GM21723 (cell line): ENCODE results near the gene TTC1.
"Not testable (repeated sequence)": the region's sequence is repeated elsewhere in the genome, so short reads cannot be mapped to it uniquely, and the experiment has no call there.

ENCODE experiments used
- ATAC-seq: cut with Tn5 transposase; IDR thresholded peaks from one replicate; pipeline ENCODE4 v1.9.1; 2021; ENCODE audit warnings: mild to moderate bottlenecking, moderate library complexity; ENCODE audit not compliant: unreplicated experiment

The TTC1 gene, protein sequence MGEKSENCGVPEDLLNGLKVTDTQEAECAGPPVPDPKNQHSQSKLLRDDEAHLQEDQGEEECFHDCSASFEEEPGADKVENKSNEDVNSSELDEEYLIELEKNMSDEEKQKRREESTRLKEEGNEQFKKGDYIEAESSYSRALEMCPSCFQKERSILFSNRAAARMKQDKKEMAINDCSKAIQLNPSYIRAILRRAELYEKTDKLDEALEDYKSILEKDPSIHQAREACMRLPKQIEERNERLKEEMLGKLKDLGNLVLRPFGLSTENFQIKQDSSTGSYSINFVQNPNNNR

DNA sequence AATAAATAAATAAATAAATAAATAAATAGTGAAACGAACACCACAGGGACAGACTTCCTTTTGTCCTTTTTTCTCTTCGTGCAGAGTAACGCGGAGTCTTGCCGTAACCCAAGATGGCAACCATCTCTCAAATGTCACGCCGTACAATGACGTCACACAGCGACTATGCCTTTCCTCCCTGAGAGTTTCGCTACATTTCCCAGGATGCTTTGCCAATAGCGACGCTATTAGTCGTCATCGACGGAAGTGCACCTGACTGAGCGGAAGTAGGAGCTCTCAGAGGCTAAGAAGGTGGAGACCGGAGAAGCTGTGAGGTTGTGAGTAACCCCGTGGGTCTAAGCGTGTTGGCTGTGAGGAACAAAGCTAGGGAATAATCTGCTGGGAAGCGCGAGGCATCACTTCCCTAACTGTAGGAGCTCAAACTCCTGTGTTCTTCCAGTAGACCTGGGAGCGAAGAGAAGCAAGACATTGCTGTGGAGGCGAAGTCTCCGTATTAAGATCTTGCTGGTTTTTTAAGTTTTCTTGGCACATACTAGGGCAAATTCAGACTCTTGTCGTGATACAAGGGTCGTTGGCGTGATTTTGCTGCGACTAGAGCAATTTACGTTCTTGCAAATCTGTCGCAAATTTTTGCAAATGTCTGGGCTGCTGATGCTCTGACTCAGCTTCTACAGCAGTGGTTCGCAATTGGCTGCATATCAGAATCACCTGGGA, at the start of gene TTC1:
Gene TTC1 (plus strand): TSS at position 263 of the 714 bp plus-strand sequence. CDS start 1,390 bp downstream, outside the sequence.
- peak; percentile 100 for ATAC-seq

DNA sequence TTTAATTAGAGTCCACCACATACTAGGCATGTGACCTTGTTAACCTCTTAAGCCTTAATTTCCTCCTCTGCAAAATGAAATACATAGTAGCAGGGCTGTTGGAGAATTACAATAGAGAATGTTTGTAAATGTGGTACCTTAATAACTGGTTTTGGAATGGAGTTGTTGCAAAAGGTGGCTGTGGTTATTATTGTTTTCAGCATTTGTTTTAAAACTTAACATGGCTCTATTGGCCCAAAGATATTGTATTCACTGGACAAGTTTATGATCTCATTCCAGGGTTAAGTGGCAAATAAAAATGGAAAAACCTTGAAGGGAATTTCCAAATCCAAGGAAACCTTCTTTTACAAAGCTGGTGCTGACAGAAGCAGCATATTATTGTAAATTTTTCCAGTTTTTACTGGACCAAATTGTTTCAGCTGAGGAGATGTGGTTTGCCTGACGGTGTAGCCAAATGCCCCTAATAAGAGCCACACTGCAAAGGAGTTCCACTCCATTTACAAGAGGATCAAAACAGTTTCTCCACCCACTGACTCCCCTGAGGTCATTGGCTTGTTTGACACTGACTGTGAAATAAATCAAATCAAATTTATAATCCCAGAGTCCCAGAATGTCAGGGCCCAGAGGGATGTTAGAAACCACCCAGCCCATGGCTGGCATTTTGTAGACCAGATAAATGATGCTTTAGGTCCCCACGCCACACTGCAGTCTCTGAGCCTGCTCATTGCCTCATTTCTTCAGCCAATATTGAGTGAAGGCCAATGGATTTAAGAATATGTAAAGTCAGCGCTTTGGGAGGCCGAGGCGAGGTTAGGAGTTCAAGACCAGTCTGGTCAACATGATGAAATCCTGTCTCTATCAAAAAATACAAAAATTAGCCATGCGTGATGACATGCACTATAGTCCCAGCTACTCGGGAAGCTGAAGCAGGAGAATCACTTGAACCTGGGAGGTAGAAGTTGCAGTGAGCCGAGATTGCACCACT, 47.5 kb upstream of the TTC1 start:
- ATAC-seq: no peak

DNA sequence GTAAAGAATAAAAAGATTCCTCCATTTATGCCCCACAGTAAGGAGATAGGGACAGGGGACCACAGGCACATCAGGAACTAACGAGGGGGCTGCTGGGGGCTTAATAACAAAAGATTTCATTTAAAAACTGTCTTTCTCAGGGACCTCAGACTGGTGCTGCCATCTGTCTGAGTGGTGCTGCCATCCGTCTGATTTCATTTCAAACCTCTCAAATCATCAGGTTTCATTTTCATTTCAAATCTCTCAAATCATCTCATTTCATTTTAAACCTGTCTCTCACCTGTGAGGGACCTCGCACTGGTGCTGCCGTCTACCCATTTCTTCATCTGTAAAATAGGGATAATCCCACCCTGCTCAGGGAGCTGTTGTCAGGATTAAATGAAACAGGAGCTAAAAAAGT, 46.7 kb upstream of the TTC1 start:
- ATAC-seq: no peak

DNA sequence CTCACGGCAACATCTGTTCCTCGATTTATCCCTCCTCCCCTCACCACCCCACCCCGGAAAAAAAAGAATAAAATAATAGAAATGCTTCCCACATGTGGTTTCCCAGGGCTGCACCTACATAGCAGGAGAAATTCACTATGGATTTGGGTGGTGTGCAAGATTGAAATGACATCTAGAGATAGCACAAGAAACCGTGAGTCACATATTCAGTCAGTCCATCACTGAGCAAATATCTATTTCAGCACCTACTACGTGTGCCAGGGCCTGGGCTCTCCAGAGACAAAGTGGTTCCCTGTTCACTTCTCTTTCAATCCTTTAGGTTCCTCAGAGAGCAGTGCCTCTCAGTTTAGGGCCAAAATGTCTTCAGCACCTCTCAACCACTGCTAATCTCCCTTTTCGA, 45.0 kb upstream of the TTC1 start:
- ATAC-seq: no peak

DNA sequence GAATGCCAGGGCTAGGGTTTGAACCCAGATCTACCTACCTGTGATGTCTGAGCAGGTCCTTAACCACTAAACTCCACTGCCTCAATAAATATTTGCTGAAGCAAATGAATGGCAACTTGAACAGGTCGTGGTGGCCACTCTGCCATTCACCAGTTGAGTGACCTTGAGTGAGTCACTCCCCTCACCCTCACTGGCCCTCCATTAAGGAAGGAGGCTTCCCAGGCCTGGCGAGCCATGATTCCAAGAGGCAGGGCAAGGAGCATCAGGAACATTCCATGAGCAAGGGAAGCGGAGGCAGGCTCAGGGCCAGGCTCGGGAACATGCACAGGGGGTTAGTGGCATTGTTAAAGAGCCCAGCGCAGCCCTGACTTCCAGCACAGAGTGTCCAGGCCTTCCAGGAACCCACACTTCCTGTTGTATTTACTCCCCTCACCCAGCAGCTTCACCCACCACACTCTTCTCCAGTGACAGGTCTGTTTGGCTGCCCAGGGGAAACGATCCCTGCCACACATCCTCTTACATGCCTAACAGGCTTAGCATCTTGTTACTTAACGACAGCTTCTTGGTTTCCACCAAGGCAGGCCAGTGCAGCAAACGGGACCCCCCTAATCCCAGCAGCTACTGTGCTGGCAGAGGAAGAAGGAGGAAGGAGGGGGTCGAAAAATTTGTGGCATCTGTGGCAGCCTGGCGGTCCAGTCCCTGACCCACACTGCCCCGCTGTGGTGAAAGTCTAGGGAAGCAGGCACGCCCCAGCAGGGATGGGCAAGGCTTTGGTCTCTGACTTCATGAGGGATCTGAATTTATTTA, 43.7 kb upstream of the TTC1 start:
- no peak for ATAC-seq

DNA sequence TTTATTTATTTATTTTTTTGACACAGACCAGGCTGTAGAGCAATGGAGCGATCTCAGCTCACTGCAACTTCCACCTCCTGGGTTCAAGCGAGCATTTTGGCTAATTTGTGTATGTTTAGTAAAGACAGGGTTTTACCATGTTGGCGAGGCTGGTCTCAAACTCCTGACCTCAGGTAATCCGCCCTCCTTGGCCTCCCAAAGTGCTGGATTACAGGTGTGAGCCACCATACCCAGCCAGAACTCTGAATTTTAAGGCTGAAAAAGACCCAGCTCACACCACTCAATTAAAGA, 43.2 kb upstream of the TTC1 start:
- ATAC-seq: not testable (repeated sequence)

DNA sequence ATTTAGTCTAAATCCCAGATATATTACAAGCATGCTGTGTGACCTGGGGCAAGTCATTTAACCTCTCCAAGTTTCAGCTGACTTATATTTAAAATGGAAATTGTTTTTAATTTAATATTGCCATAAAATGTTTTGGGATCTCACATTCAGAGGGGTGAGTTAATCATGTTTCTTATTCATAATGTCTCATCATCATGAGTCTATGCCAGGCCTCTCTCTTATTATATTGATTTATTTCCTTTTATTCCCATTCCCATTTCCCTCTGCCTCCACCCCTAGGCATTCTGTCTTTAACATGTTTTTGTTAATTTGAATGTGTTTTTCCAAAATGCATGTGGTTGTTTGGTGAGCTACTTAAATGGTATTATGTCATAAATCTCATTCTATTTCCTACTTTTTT, 39.0 kb upstream of the TTC1 start:
- no peak for ATAC-seq

DNA sequence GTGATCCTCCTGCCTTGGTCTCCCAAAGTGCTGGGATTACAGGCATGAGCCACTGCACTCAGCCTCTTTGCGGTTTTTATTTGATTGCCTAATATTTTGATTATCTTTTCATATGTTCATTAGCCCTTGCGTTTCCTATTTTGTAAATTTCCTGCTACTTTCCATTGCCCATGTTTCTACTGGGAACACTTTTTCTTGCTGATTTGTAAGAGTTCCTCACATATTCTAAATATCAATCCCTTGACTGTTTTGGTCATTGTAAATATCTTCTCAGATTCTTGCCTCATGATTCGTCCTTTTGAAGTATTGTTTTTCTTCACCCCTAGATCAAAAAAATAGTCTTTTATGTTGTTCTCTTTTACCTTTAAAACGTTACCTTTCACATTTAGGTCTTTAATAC, 37.9 kb upstream of the TTC1 start:
- no peak for ATAC-seq

DNA sequence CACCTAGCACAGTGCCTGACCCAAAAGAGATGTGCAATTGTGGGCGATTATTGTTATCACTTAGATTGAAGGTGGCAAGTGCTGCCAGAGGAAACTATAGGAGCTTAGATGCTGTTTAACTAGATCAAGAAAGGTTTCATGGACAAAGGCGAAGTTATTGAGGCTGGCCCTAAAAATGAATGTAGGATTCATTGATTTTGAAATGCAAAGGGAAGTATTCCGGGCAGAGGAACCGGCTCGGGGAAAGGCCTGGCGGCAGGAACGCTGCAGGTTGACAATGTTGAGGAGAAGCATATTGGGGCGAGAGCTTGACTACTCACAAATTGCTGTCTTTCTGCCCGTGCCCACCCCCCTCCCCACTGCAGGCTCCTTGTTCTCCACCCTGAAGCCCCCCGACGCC, 37.4 kb upstream of the TTC1 start:
- no peak for ATAC-seq

DNA sequence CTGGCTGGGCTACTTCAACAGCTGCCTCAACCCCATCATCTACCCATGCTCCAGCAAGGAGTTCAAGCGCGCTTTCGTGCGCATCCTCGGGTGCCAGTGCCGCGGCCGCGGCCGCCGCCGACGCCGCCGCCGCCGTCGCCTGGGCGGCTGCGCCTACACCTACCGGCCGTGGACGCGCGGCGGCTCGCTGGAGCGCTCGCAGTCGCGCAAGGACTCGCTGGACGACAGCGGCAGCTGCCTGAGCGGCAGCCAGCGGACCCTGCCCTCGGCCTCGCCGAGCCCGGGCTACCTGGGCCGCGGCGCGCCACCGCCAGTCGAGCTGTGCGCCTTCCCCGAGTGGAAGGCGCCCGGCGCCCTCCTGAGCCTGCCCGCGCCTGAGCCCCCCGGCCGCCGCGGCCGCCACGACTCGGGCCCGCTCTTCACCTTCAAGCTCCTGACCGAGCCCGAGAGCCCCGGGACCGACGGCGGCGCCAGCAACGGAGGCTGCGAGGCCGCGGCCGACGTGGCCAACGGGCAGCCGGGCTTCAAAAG, 36.9 kb upstream of the TTC1 start:
- no peak for ATAC-seq

DNA sequence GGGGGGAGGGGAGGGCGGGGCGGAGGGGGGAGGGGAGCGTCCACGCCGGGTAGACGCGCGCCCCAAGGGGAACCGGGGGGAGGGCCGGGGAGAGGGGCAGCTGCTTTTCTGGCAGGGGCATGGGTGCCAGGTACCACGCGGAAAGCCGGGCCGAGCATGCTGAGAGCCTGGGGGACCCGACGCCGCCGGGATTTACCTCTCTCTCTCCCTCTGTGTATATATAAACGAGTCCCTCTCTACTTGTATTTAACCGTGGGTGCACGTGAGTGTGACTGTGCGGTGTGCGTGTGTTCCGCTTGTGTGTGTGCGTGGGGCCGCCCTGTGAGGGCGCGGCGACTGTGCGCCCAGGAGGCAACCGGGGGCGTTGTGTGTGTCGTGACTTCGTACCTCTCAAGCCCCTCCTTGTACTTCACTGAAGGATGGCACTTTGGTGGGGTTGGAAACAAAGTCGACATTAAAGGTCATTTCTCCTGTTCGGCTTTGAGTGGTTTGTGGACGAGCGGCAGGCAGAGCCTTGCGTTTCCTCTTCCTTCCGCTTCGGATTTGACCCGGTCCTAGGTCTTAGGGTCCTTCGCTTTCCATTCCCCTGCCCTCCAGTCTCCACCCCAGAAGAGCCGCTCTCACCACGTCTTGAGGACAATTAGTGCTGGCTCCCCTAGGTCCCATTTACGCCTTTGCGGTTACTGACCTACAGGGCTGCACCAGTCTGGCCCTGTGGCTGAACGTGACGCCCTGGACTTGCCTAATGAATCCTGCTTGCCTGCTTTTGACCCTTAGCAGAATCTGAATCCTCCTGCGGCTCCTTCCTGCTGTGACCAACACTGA, 36.2 kb upstream of the TTC1 start:
- ATAC-seq: no peak

DNA sequence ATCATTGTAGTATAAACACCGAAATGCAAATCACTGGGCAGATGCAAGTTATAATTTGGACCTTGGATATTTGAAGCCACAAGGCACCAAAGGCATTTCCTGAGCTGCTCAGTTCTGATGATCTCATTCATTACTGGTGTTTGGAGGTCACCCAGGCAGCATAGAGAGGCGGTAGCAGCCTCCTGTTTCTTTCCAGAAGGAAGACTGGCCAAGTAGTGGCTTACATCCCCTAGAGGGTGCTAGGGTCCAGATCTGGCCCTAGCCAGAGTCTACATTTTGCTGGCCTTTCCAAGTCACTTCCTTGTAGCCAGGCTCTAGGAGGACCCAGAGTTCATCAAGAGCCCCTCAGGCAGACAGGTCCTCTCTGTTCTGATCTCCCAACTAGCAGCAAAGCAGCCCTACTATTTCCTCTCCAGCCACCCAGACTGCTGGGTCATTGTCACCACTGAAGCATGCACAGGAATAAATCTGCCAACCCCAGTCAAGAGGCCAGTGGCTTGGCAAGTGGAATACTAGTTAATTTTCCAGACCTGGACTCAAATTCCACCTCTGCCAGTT, 33.4 kb upstream of the TTC1 start:
- ATAC-seq: no peak

DNA sequence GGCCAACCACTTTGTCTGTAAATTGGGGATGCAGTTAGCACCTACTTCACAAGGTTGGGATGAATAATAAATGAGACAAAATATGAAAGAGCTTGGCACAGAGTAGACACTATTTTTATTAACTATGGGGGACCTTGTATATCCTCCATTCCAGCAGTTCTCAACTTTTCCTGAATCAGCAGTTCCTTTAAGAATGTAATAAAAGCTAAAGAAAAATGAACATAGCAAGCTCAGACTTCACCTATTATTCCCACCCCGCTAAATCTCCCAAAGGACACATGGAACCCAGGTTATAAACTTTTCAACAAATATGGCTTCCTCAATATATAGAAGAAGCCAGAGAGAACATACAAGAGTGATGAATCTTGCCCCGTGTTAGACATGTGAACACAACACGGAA, 32.0 kb upstream of the TTC1 start:
- ATAC-seq: no peak

DNA sequence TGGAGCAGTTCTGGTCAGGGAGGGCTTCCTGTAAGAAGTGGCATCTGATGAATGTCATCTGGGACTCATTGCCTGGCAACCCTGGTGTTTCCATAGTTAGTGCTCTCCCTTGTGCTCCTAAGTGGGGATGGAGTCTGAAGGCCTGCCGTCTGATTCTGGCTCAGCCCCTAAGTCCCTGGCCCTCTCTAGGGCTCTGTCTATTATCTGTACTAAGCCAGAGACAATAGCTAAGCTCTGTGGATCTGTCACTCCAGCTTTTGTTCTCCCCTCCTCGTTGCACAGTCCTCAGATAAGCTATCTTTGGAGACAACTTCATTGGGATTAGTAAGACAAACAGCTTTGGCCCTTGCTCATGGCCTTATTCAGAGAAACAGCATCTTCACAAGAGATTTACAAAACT, 30.6 kb upstream of the TTC1 start:
- no peak for ATAC-seq

DNA sequence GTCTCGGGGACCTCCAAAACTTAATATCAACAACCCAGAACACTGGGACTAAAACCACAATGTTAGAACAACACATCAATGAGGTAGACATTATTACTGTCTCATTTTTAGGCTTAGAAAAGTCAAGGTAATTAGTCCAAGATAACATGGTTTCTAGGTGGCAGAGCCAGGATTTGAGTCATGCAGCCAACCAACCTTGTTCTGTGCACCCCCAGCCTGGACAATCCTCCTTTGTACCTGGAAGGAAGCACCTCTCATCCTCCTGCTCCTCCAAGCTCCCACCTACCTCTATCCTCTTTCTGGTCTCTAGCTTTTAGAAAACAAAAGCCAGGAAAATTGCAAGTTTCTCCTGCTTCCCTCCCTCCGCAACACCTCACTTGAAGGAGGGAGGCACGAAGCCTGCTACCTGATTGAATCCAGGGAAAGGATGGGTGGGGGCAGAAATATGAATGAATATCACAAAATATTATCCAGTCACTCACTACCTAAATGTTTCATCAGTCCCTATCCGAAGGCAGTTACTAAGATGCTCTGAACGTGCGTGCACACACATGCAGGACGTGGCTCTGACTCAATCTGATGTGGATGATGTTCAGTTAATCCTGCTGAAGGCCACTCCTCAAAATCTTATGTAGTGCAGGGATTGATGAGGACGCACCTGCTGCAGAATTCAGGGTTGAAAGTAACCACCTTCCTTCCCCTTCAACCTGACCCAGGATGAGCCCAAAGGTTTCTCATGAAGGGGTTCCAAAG, 26.3 kb upstream of the TTC1 start:
- ATAC-seq: no peak

DNA sequence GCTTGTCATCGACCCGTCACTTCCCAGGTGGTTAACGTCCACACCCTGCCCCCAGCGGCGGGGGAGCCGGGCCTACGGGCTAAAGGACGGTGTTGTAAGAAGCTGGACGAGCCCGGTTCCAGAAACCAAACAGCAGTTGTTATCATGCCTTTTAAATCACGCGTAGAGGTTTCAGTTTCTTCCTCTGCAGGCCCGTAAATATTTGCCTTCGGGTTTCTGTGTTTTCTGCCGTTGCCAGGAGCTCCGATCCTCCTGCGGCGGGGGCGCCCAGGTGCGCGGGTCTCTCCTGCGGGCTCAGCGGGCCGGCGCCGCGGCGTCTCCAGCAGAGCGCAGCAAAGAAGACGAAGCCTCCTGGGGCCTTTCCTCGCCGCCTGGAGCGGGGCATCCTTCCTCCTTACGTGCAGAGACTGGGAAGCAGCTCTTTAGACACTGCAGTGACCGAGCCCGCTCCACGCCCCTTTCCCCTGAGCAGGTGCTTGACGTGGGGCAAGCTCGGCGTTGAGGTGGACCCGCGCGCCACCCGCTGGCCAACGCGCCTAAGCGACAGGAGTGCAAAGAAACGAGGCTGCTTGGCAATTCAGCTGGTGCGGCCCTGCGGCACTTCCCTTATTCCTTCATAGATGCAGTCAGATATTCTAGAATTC, 21.8 kb upstream of the TTC1 start:
- ATAC-seq: peak; percentile 95

DNA sequence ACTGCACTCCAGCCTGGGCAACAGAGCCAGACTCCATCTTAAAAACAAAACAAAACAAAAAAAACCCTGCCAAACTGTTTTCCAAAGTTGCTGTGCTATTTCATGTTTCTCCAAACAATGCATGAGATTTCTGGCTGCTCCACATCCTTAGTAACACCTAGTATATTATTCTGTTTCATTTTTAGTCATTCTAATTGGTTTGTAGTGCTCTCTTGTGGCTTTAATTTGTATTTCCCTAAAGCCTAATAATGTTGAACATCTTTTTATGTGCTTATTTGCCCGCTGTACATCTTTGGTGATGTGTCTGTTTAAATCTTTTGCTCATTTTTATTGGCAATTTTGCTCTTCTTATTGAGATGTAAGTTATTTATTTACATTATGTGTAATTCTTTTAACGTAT, 18.4 kb upstream of the TTC1 start:
- ATAC-seq: no peak

DNA sequence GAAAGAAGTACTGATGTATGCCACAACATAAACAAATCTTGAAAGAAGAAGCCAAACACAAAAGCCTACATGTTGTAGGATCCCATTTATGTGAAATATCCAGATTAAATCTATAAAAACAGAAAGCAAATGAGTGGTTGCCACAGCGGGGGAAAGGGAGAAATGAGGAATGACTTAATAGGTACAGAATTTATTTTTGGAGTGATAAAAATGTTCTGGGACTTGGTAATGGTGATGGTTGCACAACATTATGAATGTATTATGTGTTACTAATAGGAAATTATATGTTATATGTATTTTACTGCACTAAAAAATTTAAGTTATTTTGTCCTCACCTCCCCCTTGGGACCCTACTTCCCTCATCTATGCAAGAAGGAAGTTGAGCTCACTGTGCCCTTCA, 16.4 kb upstream of the TTC1 start:
- no peak for ATAC-seq
